Neural progenitor cell (in vitro differentiated cells): ENCODE data around the gene ELANE.

Experiments used
- CTCF ChIP-seq: fragments of 200-600 bp; sonication (generic); IDR thresholded peaks from 2 replicates; pipeline ENCODE4 v1.5.1; 2017; ENCODE audit warnings: antibody characterized with exemption, mild to moderate bottlenecking
- EZH2 ChIP-seq: fragments of 200-600 bp; sonication (generic); IDR thresholded peaks from 2 replicates; pipeline ENCODE4 v1.6.1; 2017; ENCODE audit warnings: antibody characterized with exemption, mild to moderate bottlenecking, moderate library complexity

GRCh38 chr19:881385-882071, 29.4 kb downstream of the ELANE start:
- TF ChIP-seq EZH2, result no peak
- TF ChIP-seq CTCF, result no peak
